Measurements from ENCODE around the gene ZBTB7C.
A peak's percentile ranks its signal among the peaks of the same experiment; 100 is the strongest.

The ZBTB7C gene

GRCh38 chr18:48352051-48352755 lies 57.0 kb downstream of the ZBTB7C start:
- DNase-seq (ENCODE audit: low read depth) = no peak

DNA sequence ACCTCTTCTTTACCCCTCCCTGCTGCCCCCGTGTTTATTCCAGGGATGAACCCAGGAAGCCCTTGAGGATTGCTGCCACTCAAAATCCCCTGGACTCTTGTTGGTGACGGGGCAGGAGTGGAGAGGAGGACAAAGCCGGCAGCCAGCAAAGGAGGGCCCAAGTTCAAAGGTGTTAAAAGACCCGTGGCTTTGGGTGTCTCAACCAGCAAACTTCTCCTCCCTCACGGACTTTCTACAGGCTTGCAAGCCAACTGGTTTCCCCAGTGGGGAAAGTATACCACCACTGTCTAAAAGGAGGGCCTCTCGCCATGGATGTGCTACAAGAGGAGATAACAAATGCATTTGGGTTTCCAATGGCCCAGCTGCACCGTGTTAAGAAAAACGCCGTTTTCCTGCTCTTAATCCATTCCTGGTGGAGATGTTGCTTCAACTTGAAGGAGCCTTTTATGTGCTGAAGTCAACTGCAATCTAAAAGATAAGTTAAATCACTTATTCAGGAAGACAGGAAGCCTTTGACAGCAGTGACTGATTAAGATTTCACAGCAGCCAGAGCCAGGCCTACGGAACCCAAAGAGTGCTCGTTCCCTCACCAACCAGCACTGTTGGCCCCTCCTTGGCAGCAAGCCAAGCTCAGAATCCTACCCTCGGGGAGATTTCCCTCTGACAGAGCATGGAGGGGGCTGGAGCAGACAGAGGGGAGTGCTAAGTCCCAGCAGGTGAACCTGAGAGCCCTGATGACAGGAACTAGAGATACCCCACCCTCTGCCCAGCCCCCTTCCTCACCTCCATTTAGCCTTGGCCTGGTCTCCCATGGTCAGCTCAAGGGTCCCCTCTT lies 57.8 kb downstream of the ZBTB7C start:
- DNase-seq (ENCODE audit: low read depth) = no peak

- DNase-seq (ENCODE audit: low read depth) = no peak
Measured at GRCh38 chr18:48348739-48349138, 60.4 kb downstream of the ZBTB7C start.

DNA sequence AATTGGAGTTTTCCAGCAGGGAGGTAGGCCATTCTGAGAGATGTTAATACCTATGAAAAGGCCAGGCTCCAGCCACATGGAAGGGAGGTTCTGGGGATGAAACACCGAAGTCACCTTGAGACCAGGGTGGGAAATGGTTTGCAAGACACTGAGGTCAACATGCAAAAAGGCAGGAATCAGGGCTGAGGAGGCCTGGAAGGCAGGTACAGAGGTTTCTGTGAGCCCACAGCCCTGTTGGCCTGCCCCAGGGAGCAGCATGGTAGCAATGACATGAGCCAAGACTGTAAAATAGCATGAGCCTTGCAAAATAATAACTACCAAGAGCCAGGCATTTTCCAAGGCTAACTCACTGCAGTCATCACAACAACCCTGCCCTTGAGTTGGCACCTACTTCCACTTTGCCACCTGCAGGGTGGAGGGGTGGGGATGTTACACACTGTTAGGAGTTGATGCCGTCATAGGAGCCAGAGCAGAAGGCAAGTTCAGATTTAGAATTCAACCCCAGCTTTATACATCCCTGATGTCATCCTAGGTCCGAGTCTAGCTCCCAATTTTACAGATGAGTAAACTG lies 61.3 kb downstream of the ZBTB7C start:
- DNase-seq (ENCODE audit: low read depth) = no peak

DNA sequence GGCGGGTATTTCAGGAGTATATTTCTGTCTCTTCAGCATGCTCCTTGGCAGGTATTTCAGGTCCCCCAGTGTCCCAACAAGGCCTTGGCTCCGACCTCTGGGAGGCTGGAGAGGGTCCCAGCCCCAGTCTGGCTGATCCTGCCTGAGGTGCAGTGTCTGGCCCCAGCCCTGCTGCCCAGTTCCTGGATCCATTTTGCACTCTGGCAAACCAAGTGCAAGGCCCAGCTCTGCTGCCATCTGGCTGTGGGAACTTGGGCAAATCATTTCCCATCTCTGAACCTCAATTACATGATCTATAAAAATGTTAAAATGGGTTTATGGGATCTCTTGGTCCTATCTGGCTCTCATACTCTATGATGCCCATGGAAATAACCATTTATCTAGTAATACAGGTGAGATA lies 63.6 kb downstream of the ZBTB7C start:
- DNase-seq (ENCODE audit: low read depth) = no peak

GRCh38 chr18:48342581-48342980 lies 66.6 kb downstream of the ZBTB7C start:
- no peak for DNase-seq (ENCODE audit: low read depth)

DNA sequence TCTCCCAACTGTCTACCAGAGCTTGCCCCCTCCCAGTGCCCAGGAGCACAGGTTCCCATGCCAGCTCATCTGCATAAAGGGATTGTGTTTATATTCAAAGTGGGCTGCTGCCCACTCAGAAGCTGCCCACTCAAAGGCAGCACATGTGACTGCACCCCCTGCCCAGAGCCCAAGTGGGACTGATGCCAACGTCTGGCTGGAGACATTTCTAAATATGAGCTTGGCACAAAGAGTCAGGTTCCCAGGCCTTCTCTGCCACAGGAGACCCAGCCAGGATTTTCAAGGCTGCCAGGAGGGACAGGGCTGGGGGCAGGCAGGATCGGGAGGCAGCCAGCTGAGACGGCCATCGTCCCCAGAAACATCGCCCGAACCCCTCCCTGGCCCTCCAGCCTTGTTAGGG lies 67.1 kb downstream of the ZBTB7C start:
- no peak for DNase-seq (ENCODE audit: low read depth)

DNA sequence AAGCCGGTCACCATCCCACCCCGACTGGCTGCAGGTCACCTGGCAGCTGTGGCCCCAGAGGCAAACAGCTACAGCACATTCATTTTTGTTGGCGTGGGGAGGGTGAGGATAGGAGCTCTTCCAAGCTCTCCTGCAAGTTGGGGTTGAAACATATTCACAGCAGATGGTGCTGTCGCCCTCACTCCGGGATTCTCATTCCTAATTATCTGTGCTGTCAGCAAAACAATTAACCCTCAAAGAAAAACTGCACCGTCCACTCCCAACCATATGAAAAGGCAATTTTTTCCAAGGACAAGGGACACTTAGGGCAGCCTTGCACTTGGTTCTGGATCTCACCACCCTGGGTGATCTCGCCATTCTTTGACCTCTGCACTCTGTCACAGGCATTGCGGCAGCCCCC lies 68.6 kb downstream of the ZBTB7C start:
- DNase-seq (ENCODE audit: low read depth) = no peak

DNA sequence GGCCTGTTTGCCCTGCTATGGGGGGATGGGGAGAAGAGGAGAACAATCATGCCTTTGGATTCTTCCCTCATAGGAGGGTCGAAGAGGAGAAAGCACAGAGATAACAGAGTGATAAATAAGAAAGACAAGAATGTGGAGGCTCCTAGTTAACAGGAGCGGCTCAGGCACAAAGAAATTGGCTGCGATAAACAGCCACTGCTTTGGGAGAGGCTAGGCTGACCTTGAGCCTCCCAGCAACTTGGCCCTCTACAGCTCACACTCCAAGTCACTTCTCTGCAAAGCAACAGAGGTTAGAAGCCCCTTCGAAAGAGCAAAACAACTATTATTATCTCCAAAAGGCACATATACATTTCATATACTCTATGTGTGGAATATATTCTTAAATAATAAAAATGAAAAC lies 69.5 kb downstream of the ZBTB7C start:
- DNase-seq (ENCODE audit: low read depth) = no peak

DNA sequence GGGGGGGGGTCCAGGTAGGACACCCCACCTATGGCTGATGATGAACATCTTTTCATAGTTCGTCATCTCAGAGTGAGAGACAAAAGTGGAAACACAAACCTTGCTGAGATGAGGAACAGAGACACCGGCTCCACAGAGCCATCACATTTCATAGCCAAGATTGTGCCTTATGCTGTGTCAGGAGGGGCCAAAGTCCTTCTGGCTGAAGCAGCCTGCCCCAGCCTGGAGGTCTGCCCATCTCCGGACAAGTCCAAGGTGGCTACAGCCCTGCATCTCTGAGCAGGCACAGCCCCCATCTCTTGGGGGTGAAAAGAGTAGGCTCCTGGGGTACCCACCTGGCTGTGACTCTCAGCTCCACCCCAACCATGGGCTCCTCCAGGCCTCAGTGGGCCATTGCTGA lies 70.3 kb downstream of the ZBTB7C start:
- no peak for DNase-seq (ENCODE audit: low read depth)

DNA sequence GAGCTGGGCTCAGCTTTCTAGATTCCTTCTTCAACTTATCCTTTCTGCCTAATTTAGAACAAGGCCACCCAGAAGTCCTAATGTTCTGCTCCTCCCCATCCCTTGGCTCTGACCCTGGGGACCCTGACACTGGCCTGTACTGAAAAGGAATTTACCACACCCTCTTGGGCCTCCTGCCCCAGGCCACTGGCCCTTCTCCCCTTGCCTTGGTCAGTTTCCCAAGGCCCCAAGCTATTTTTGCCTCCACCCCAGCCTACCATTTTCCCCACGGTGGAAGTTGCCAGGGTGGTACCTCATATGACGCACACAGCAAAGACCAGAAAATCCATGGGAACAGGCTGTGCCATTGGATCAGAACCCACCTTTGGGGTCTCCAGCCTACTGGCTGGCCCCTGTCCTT lies 72.1 kb downstream of the ZBTB7C start:
- no peak for DNase-seq (ENCODE audit: low read depth)

GRCh38 chr18:48336332-48336731 lies 72.9 kb downstream of the ZBTB7C start:
- DNase-seq (ENCODE audit: low read depth) = no peak

GRCh38 chr18:48335829-48336228 lies 73.4 kb downstream of the ZBTB7C start:
- no peak for DNase-seq (ENCODE audit: low read depth)

- DNase-seq (ENCODE audit: low read depth) = no peak
Measured at GRCh38 chr18:48334845-48335244, 74.3 kb downstream of the ZBTB7C start.

- no peak for DNase-seq (ENCODE audit: low read depth)
Measured at GRCh38 chr18:48333563-48333962, 75.6 kb downstream of the ZBTB7C start.

GRCh38 chr18:48330016-48330991 lies 78.9 kb downstream of the ZBTB7C start:
- DNase-seq (ENCODE audit: low read depth) = peak; percentile 67

- peak; percentile 54 for DNase-seq (ENCODE audit: low read depth)
Measured at GRCh38 chr18:48328473-48329210, 80.5 kb downstream of the ZBTB7C start.

DNA sequence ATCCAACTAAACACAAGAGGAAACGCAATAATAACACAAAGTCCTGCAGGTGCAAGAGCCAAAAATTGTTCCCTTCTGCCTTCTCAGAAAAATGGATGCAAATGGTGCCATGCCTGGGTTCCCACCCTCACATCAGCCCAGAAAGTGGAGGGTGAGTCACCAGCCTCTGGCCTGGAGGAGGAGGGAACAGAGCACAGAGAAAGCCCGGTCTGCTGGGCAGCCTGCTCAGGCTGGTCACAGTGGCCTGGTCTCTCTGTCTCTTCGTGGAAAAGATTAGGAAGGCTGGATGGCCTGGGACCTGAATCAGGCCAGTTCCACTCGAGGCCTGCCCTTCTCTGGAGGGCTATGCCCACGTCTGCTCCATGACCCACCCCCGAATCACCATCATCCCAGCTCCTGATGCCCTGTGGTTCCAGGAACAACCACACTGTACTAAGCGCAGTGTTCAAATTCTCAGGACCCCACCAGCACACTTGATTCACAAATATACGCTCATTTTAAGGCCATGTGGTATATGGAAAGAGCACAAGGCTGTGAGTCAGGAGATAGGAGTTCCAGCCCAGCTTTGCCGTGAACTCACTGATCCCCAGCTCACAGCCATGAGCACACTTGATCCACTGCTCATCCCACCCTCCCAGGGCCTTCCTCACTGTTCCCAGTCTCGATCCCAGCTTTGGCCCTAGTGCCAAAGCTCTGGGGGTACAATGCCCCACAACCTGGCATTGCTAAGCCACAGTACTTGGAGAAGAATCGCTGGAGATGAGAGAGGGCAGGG lies 82.1 kb downstream of the ZBTB7C start:
- DNase-seq (ENCODE audit: low read depth) = no peak

GRCh38 chr18:48325115-48325665 lies 84.0 kb downstream of the ZBTB7C start:
- DNase-seq (ENCODE audit: low read depth) = no peak

- DNase-seq (ENCODE audit: low read depth) = no peak
Measured at GRCh38 chr18:48324651-48325050, 84.5 kb downstream of the ZBTB7C start.
